H1 (cell line): ENCODE results near the gene BNC2. TPM values are rescaled to one million over a fixed set of nuclear protein-coding genes. Genes with fewer than 3 reads are reported as not detected.

Source experiments
- CTCF ChIA-PET: fragments of 300-600 bp; sonication (Branson Sonifier 250); formaldehyde crosslinking; loops from one replicate; lab custom pipeline; 2021; ENCODE audit not compliant: partially characterized antibody; lab: Charles Lee
- POLR2A ChIA-PET: fragments of 300-600 bp; sonication (Branson Sonifier 250); formaldehyde crosslinking; loops from one replicate; lab custom pipeline; 2021; ENCODE audit warnings: inconsistent platforms; ENCODE audit not compliant: partially characterized antibody; lab: Charles Lee
- DNase-seq, 2 experiments: peaks; one replicate each; pipeline versions ENCODE4 v3.0.0 to v3.0.0-alpha.2; 2010 to 2022; ENCODE audit warnings: low spot score in 2 of 2, low read depth in 1 of 2, mixed read lengths in 1 of 2
- FAIRE-seq: peaks from 2 replicates; lab custom pipeline; 2011; peaks lifted over from hg19 to GRCh38; lab: Jason Lieb, UNC
- H2AFZ ChIP-seq: 2 replicates; pipeline ENCODE4 v1.8.1; 2012; ENCODE audit warnings: low read length, inconsistent platforms
- H2AK5ac ChIP-seq: 2 replicates; pipeline ENCODE4 v1.6.1; 2013; ENCODE audit warnings: low read depth, low read length
- H2BK120ac ChIP-seq: replicated peaks from 2 replicates; pipeline ENCODE3; 2013; ENCODE audit warnings: low read depth, low read length, inconsistent platforms
- H2BK12ac ChIP-seq: 2 replicates; pipeline ENCODE4 v1.6.1; 2013; ENCODE audit warnings: low read depth, low read length
- H2BK15ac ChIP-seq: 2 replicates; pipeline ENCODE4 v1.6.1; 2013; ENCODE audit warnings: low read length
- H2BK20ac ChIP-seq: 2 replicates; pipeline ENCODE4 v1.6.1; 2013; ENCODE audit warnings: low read length
- H2BK5ac ChIP-seq: 2 replicates; pipeline ENCODE4 v1.6.1; 2013; ENCODE audit warnings: low read depth, low read length
- H3K14ac ChIP-seq: 2 replicates; pipeline ENCODE4 v1.6.1; 2013; ENCODE audit warnings: inconsistent platforms; ENCODE audit not compliant: insufficient read length
- H3K18ac ChIP-seq: 2 replicates; pipeline ENCODE4 v1.6.1; 2013; ENCODE audit warnings: low read length; ENCODE audit errors: extremely low read depth
- H3K23ac ChIP-seq: 2 replicates; pipeline ENCODE4 v1.6.1; 2013; ENCODE audit warnings: inconsistent platforms; ENCODE audit not compliant: insufficient read length
- H3K23me2 ChIP-seq: 2 replicates; pipeline ENCODE4 v1.6.1; 2013; ENCODE audit warnings: low read depth, low read length
- H3K27ac ChIP-seq: 2 replicates; pipeline ENCODE4 v1.6.1; 2011; ENCODE audit warnings: low read depth, low read length, inconsistent platforms
- H3K27me3 ChIP-seq, 4 experiments: replicated peaks in 1 of 4; 1 replicate in 1 of 4; 2 replicates in 3 of 4; pipeline versions ENCODE4 v1.6.1 to v1.8.1; 2011 to 2013; ENCODE audit warnings: low read length in 3 of 4, mild to moderate bottlenecking in 3 of 4, inconsistent platforms in 2 of 4, mixed read lengths in 2 of 4, moderate library complexity in 1 of 4; ENCODE audit not compliant: control insufficient read depth in 3 of 4, insufficient read depth in 3 of 4; ENCODE audit errors: extremely low read depth in 1 of 4
- H3K36me3 ChIP-seq, 4 experiments: 2 replicates each; pipeline versions ENCODE4 v1.6.1 to v1.8.1; 2011 to 2013; ENCODE audit warnings: mild to moderate bottlenecking in 4 of 4, low read length in 3 of 4, moderate library complexity in 2 of 4, control low read depth in 1 of 4, inconsistent platforms in 1 of 4; ENCODE audit not compliant: insufficient read depth in 4 of 4, control insufficient read depth in 2 of 4
- H3K4ac ChIP-seq: replicated peaks from 2 replicates; pipeline ENCODE3; 2013; ENCODE audit warnings: low read length, low read depth, mixed read lengths, inconsistent platforms; ENCODE audit not compliant: insufficient read length
- H3K4me1 ChIP-seq, 4 experiments: replicated peaks in 1 of 4; 1 replicate in 1 of 4; 2 replicates in 3 of 4; pipeline versions ENCODE4 v1.6.1 to v1.8.1; 2011 to 2013; ENCODE audit warnings: low read length in 3 of 4, inconsistent platforms in 2 of 4, mixed read lengths in 1 of 4; ENCODE audit not compliant: insufficient read depth in 4 of 4, control insufficient read depth in 3 of 4
- H3K4me2 ChIP-seq, 2 experiments: 2 replicates each; pipeline versions ENCODE4 v1.6.1 to v1.8.1; 2011 to 2013; ENCODE audit warnings: low read depth in 2 of 2, low read length in 2 of 2, control low read depth in 1 of 2, inconsistent platforms in 1 of 2, mild to moderate bottlenecking in 1 of 2; ENCODE audit not compliant: insufficient read depth in 1 of 2
- H3K4me3 ChIP-seq, 4 experiments: fragments of 200-600, 300-600 bp in 1 of 4; sonication (generic), shearing (Covaris generic), sonication (Bioruptor Twin) in 1 of 4; 2 replicates each; pipeline versions ENCODE4 v1.5.1 to v1.8.1; 2011 to 2016; ENCODE audit warnings: low read length in 4 of 4, low read depth in 3 of 4, control low read depth in 2 of 4, inconsistent platforms in 2 of 4, mild to moderate bottlenecking in 2 of 4, mixed read lengths in 1 of 4, moderate library complexity in 1 of 4; ENCODE audit not compliant: insufficient read depth in 2 of 4; ENCODE audit errors: extremely low read depth in 1 of 4
- H3K56ac ChIP-seq: replicated peaks from 2 replicates; pipeline ENCODE3; 2013; ENCODE audit warnings: low read depth, mild to moderate bottlenecking, mixed read lengths, low read length, inconsistent platforms; ENCODE audit not compliant: insufficient read length
- H3K79me1 ChIP-seq: 2 replicates; pipeline ENCODE4 v1.6.1; 2013; ENCODE audit warnings: low read depth, low read length, control low read depth
- H3K79me2 ChIP-seq, 2 experiments: 2 replicates each; pipeline versions ENCODE4 v1.6.1 to v1.8.1; 2012 to 2013; ENCODE audit warnings: low read length in 2 of 2, mild to moderate bottlenecking in 2 of 2, inconsistent platforms in 1 of 2; ENCODE audit not compliant: insufficient read depth in 2 of 2, control insufficient read depth in 1 of 2
- H3K9ac ChIP-seq, 4 experiments: replicated peaks in 1 of 4; 1 replicate in 1 of 4; 2 replicates in 3 of 4; pipeline versions ENCODE4 v1.6.1 to v1.8.1; 2011 to 2013; ENCODE audit warnings: low read depth in 3 of 4, low read length in 3 of 4, control low read depth in 2 of 4, mild to moderate bottlenecking in 2 of 4, moderate library complexity in 2 of 4, inconsistent platforms in 1 of 4; ENCODE audit errors: extremely low read depth in 1 of 4
- H3K9me3 ChIP-seq, 2 experiments: 2 replicates each; pipeline versions ENCODE4 v1.6.1 to v1.8.1; 2012 to 2013; ENCODE audit warnings: mild to moderate bottlenecking in 2 of 2, moderate library complexity in 2 of 2, control low read depth in 1 of 2, inconsistent platforms in 1 of 2, low read depth in 1 of 2, low read length in 1 of 2, mixed read lengths in 1 of 2; ENCODE audit not compliant: insufficient read depth in 2 of 2
- H4K20me1 ChIP-seq, 2 experiments: replicated peaks in 1 of 2; 2 replicates each; pipeline versions ENCODE3 to v1.8.1; 2011 to 2013; ENCODE audit warnings: inconsistent platforms in 2 of 2, low read length in 2 of 2, mild to moderate bottlenecking in 1 of 2; ENCODE audit not compliant: insufficient read depth in 2 of 2, control insufficient read depth in 1 of 2
- H4K5ac ChIP-seq: 2 replicates; pipeline ENCODE4 v1.6.1; 2013; ENCODE audit warnings: low read length, low read depth, mixed read lengths, inconsistent platforms; ENCODE audit not compliant: insufficient read length
- H4K8ac ChIP-seq: 2 replicates; pipeline ENCODE4 v1.8.0; 2013; ENCODE audit warnings: mild to moderate bottlenecking, moderate library complexity, low read length, inconsistent platforms; ENCODE audit not compliant: insufficient read depth; ENCODE audit errors: extremely low read depth
- H4K91ac ChIP-seq: replicated peaks from 2 replicates; pipeline ENCODE3; 2013; ENCODE audit warnings: low read length, mixed read lengths, inconsistent platforms; ENCODE audit not compliant: insufficient read length
- CBX8 ChIP-seq: fragments of 300-800, 300-1000 bp; sonication (generic); IDR thresholded peaks from 2 replicates; pipeline ENCODE4 v1.7.1; 2016; ENCODE audit warnings: low read depth, low read length, borderline replicate concordance
- CHD1 ChIP-seq: IDR thresholded peaks from 2 replicates; pipeline ENCODE4 v1.6.1; 2012; ENCODE audit warnings: low read depth, low read length, improper control_type of control experiment
- GTF2F1 ChIP-seq: IDR thresholded peaks from 2 replicates; pipeline ENCODE4 v1.6.1; 2012; ENCODE audit warnings: low read depth, low read length, improper control_type of control experiment, borderline replicate concordance
- KDM1A ChIP-seq: fragments of 200-600, 300-600 bp; sonication (generic); IDR thresholded peaks from 2 replicates; pipeline ENCODE4 v1.7.1; 2016; ENCODE audit warnings: mild to moderate bottlenecking, low read length, borderline replicate concordance
- NRF1 ChIP-seq: IDR thresholded peaks from 2 replicates; pipeline ENCODE4 v1.6.1; 2011; ENCODE audit warnings: mild to moderate bottlenecking, low read depth, low read length, improper control_type of control experiment
- PHF8 ChIP-seq: fragments of 200-600 bp; sonication (generic); conservative IDR thresholded peaks from 2 replicates; pipeline ENCODE4 v1.7.1; 2012; ENCODE audit warnings: low read depth, mild to moderate bottlenecking, inconsistent platforms, low read length, moderate library complexity
- POLR2A ChIP-seq, 2 experiments: IDR thresholded peaks; 1 replicate in 1 of 2; 2 replicates in 1 of 2; pipeline ENCODE4 v1.6.1; 2011; ENCODE audit warnings: low read depth in 2 of 2, low read length in 2 of 2, mild to moderate bottlenecking in 2 of 2; ENCODE audit errors: control extremely low read depth in 1 of 2
- POU5F1 ChIP-seq: IDR thresholded peaks from 2 replicates; pipeline ENCODE4 v1.6.1; 2011; ENCODE audit warnings: low read depth, mild to moderate bottlenecking, low read length, moderate library complexity
- RNF2 ChIP-seq: fragments of 200-900, 300-1000 bp; sonication (generic); IDR thresholded peaks from 2 replicates; pipeline ENCODE4 v1.7.1; 2016; ENCODE audit warnings: borderline replicate concordance, low read depth, mild to moderate bottlenecking, antibody characterized with exemption, low read length; ENCODE audit not compliant: poor library complexity, severe bottlenecking; ENCODE audit errors: missing control alignments
- RXRA ChIP-seq: IDR thresholded peaks from 2 replicates; pipeline ENCODE4 v1.6.1; 2011; ENCODE audit warnings: low read depth, mild to moderate bottlenecking, low read length, moderate library complexity; ENCODE audit not compliant: insufficient read depth
- SP4 ChIP-seq: IDR thresholded peaks from 2 replicates; pipeline ENCODE4 v1.6.1; 2012; ENCODE audit warnings: low read length, inconsistent platforms
- SUZ12 ChIP-seq: fragments of 200-600 bp; sonication (generic); IDR thresholded peaks from 2 replicates; pipeline ENCODE4 v1.6.1; 2012; ENCODE audit warnings: mild to moderate bottlenecking, inconsistent platforms, low read length, moderate library complexity, mixed read lengths
- TAF7 ChIP-seq: optimal IDR thresholded peaks from 2 replicates; pipeline ENCODE3; 2011; ENCODE audit warnings: low read depth, mild to moderate bottlenecking, inconsistent platforms, low read length, moderate library complexity, borderline replicate concordance
- TCF12 ChIP-seq: IDR thresholded peaks from 2 replicates; pipeline ENCODE4 v1.6.1; 2011; ENCODE audit warnings: low read depth, mild to moderate bottlenecking, low read length
- YY1 ChIP-seq: IDR thresholded peaks from 2 replicates; pipeline ENCODE4 v1.6.1; 2011; ENCODE audit warnings: low read depth, mild to moderate bottlenecking, low read length
- whole genome bisulfite sequencing, 2 experiments: shearing (Covaris generic) in 1 of 2; methylation state at CpG; one replicate each; pipeline versions ENCODE4 v1.1.6 to v1.1.7; 2013 to 2015; ENCODE audit warnings: low lambda C conversion rate in 2 of 2, mixed read lengths in 2 of 2, inconsistent platforms in 1 of 2, low coverage in 1 of 2, missing lambda C conversion rate in 1 of 2; ENCODE audit not compliant: insufficient replicate concordance in 2 of 2, insufficient coverage in 1 of 2, insufficient read length in 1 of 2; ENCODE audit errors: extremely low coverage in 1 of 2, missing lambda C conversion rate in 1 of 2; 5-methylcytosine and 5-hydroxymethylcytosine counted together
- polyA plus RNA-seq, 7 experiments: library from polyadenylated mRNA; depleted of rRNA in 3 of 7; stranded (reverse) in 5 of 7; unstranded in 2 of 7; fragments of >200 nt in 5 of 7; fragments of 200-250 nt in 2 of 7; gene quantifications; 1 replicate in 5 of 7; 2 replicates in 1 of 7; 4 replicates in 1 of 7; pipeline versions ENCODE4 v1.2.1 to v1.2.3, GENCODE V29; 2011 to 2013; ENCODE audit warnings: missing spikeins in 2 of 7, mixed read lengths in 2 of 7
- total RNA-seq: library from RNA; stranded (reverse); fragmentation: NEBNext Ultra II Directional; extraction: Animal tissue kit (Norgen Biotek cat#: 25700); gene quantifications from 2 replicates; pipeline ENCODE4 v1.2.1, GENCODE V29; 2021

The BNC2 gene
- total and polyA plus RNA-seq, 2 of the 8 experiments (the other 6 are each of a cell fraction or from before 2014, with no cell fraction given): 16.0 to 26.8 TPM

DNA sequence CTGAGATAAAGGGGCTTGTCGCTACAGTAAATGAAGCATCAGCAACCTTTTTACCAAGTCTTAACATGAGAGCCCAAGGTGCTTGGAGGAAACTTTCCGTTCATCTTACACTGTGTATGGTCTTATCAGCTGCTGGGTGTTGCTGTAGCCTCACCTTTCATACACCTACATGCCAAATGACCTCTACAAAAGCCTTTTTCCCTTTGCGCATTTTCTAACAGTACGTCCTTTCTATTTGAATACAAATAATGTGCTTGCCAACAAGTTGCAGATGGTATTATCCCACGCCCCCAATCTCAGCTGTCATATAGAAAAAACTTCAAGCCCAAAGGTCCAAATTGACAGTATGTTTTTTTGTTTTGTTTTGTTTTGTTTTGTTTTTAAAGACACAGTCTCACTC is 96.9 kb downstream of the BNC2 start:
- CTCF ChIA-PET: interaction anchor here (0.6 kb wide), 1 partner anchor 25 kb away, joined by 4 read pairs; no protein-coding TSS in a partner anchor
- no peak overlapping the region for H2AFZ ChIP-seq
- no peak overlapping the region for H3K14ac ChIP-seq
- H2BK15ac ChIP-seq: no peak overlapping the region
- no peak overlapping the region for H3K56ac ChIP-seq
- no peak overlapping the region for H3K27ac ChIP-seq
- H4K8ac ChIP-seq: no peak overlapping the region
- H3K4me2 ChIP-seq: no peak overlapping the region
- no peaks in the 10 kb centered on the region; a peak in 1 of 8 replicates for H3K36me3 ChIP-seq
- no peak overlapping the region for H4K5ac ChIP-seq
- H4K20me1 ChIP-seq: no peaks in the 10 kb centered on the region
- H3K23me2 ChIP-seq: no peaks in the 10 kb centered on the region
- H3K18ac ChIP-seq: no peak overlapping the region
- FAIRE-seq (no peak), DNase-seq (no peak)
- H3K9me3 ChIP-seq: no peaks in the 10 kb centered on the region
- peaks cover 5 to 23% (median 18%) of the 10 kb centered on the region in 4 experiments; a peak in 6 of 7 replicates for H3K4me1 ChIP-seq
- WGBS, 2 experiments: 81% methylated on average over 5 of the region's 5 CpGs; no CpG with 5 or more reads in 1 of the 2 experiments
- H3K23ac ChIP-seq: no peak overlapping the region
- H2BK120ac ChIP-seq: no peak overlapping the region
- no peak overlapping the region for H4K91ac ChIP-seq
- H3K9ac ChIP-seq: no peak overlapping the region
- POLR2A ChIA-PET: no interaction called here
- 0 out of 2 replicates have a peak overlapping the region, but pooled peaks have one; percentile 51 for H2BK20ac ChIP-seq
- H3K27me3 ChIP-seq: no peaks in the 10 kb centered on the region
- H3K79me1 ChIP-seq: no peaks in the 10 kb centered on the region
- H3K79me2 ChIP-seq: peaks cover 0 to 28% of the 10 kb centered on the region in 2 experiments; a peak in 3 of 4 replicates
- peak overlapping the region; percentile 32; the same call in 1 of the 2 replicates for H2BK12ac ChIP-seq
- H3K4me3 ChIP-seq: no peak overlapping the region
- H2BK5ac ChIP-seq: no peak overlapping the region
- H2AK5ac ChIP-seq: no peak overlapping the region
- H3K4ac ChIP-seq: no peak overlapping the region
- TF ChIP-seq TAF7: no peak
- TF ChIP-seq CHD1: no peak
- no peak for TF ChIP-seq GTF2F1
- TF ChIP-seq SP4: no peak
- TF ChIP-seq CBX8: no peak
- TF ChIP-seq KDM1A: no peak
- no peak for TF ChIP-seq TCF12
- TF ChIP-seq SUZ12: no peak
- TF ChIP-seq POU5F1: no peak
- TF ChIP-seq RNF2: no peak
- TF ChIP-seq POLR2A (IDR thresholded peaks at IDR 0.05; ENCODE audit: control extremely low read depth in 1 of 2, low read depth in 2 of 2, low read length in 2 of 2): no peak
- TF ChIP-seq PHF8: no peak
- TF ChIP-seq NRF1: no peak
- TF ChIP-seq YY1: no peak
- no peak for TF ChIP-seq RXRA
